HG03521 (cell line): ENCODE results near the gene PIP5K1A.
"Not testable (repeated sequence)": the region's sequence is repeated elsewhere in the genome, so short reads cannot be mapped to it uniquely, and the experiment has no call there.

ENCODE experiments used
- ATAC-seq: cut with Tn5 transposase; IDR thresholded peaks from one replicate; pipeline ENCODE4 v1.9.1; 2021; ENCODE audit warnings: mild to moderate bottlenecking, moderate library complexity; ENCODE audit not compliant: unreplicated experiment

PIP5K1A gene, protein sequence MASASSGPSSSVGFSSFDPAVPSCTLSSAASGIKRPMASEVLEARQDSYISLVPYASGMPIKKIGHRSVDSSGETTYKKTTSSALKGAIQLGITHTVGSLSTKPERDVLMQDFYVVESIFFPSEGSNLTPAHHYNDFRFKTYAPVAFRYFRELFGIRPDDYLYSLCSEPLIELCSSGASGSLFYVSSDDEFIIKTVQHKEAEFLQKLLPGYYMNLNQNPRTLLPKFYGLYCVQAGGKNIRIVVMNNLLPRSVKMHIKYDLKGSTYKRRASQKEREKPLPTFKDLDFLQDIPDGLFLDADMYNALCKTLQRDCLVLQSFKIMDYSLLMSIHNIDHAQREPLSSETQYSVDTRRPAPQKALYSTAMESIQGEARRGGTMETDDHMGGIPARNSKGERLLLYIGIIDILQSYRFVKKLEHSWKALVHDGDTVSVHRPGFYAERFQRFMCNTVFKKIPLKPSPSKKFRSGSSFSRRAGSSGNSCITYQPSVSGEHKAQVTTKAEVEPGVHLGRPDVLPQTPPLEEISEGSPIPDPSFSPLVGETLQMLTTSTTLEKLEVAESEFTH

GRCh38 chr1:151198254-151199127 is at the start of gene PIP5K1A:
TSS of gene PIP5K1A (plus strand) at chr1:151198552. CDS start at chr1:151198997, 445 bp downstream.
- peak; percentile 89 for ATAC-seq

DNA sequence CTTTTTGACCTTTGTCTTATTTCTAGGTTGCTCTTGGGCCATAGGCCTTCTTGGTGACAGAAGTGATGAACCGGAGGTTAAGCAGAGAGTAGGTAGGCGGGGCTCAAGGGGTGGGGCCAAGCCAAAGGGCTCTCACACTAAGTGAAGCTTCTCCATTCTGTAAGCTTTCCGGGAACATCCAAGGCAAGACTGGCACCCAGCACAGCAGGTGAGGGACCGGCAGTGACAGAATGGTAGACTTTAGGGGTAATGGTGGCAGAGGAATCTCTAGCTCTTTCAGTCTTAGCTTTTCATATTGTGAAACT is 41.9 kb upstream of the PIP5K1A start, which contains the start of gene TNFAIP8L2:
Gene TNFAIP8L2 (plus strand): TSS at position 135 of the 305 bp plus-strand sequence. CDS start 2,049 bp downstream, outside the sequence.
- ATAC-seq: peak; percentile 75

GRCh38 chr1:151157067-151157531 is 41.3 kb upstream of the PIP5K1A start:
- ATAC-seq: no peak

DNA sequence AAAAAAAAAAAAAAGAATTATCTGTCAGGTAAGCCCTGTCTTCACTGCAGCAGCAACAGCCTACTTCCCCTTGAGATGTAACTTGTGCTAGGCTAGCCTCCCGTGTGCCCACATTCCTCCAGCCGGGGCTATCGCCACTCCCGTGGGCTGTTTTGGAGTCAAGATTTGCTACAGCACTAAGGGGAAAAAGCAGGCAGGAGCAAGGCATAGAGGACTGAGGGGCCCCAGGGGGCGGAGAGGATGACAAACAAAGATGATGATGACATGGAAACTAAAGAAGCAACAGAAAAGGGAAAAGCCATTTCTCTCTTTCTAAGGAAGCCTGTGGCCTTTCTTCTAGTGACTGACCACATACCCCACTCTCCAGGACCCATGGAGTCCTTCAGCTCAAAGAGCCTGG is 40.0 kb upstream of the PIP5K1A start:
- no peak for ATAC-seq

DNA sequence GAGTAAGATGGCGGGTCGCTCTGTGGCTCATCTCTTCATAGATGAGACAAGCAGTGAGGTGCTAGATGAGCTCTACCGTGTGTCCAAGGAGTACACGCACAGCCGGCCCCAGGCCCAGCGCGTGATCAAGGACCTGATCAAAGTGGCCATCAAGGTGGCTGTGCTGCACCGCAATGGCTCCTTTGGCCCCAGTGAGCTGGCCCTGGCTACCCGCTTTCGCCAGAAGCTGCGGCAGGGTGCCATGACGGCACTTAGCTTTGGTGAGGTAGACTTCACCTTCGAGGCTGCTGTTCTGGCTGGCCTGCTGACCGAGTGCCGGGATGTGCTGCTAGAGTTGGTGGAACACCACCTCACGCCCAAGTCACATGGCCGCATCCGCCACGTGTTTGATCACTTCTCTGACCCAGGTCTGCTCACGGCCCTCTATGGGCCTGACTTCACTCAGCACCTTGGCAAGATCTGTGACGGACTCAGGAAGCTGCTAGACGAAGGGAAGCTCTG is 39.6 kb upstream of the PIP5K1A start:
- no peak for ATAC-seq

- no peak for ATAC-seq
Observed at GRCh38 chr1:151159373-151159772, 39.0 kb upstream of the PIP5K1A start.

DNA sequence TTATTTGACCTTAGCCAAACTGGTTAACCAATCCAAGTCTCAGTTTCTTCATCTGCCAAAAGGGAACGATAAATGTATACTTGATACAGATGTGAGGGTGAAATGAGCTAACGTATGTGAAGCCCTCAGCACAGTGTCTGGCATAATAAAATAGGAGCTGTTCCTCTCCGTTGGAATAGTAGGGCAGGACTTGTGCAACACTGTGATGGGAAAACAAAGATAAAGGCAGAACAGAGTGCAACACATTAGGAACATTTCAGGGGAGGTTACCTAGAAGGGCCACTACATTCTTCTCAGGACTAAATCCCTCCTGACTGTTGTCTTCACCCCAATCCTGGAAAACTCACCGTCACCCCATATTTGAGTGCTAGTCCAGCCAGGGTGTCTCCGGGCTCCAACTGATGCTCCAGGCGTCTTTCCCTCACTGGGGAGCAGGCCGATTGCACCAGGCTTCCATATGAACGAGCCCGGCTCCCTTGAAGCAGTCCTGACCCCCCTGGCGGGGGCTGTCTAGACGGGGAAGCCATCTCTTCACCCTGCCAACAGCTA is 33.5 kb upstream of the PIP5K1A start:
- no peak for ATAC-seq

DNA sequence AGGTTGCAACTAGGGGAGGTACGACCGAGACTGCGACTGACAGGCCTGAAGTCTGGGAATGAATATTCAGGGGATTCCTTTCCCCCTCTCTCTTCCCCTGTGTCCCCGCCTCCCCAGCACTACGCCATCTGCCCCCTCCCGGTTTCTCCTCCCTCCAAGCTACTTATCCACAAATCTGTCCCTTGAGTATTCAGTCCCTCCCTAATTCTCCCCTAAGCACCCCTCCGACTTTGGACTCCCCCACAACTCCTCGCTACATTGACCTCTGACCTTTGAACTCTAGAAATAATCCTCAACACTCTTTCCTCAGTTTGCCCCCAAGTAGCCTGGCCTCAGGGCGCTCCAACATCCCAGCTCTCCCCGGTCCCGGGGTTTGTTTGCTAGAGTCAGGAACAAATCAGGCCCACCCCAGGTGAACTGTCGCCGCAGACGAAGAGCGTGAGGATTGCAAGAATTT is 33.0 kb upstream of the PIP5K1A start:
- ATAC-seq: no peak

- ATAC-seq: peak; percentile 93
Observed at GRCh38 chr1:151165738-151166504, 32.4 kb upstream of the PIP5K1A start, which contains the start of the genes LYSMD1 and SCNM1. TSS of gene LYSMD1 (minus strand) at chr1:151165902. CDS start at chr1:151165258, 644 bp downstream. TSS of gene SCNM1 (plus strand) at chr1:151166144. CDS start at chr1:151166153, 9 bp downstream.

- ATAC-seq: no peak
Observed at GRCh38 chr1:151166505-151166956, 31.8 kb upstream of the PIP5K1A start.

- no peak for ATAC-seq
Observed at GRCh38 chr1:151167116-151167515, 31.2 kb upstream of the PIP5K1A start.

DNA sequence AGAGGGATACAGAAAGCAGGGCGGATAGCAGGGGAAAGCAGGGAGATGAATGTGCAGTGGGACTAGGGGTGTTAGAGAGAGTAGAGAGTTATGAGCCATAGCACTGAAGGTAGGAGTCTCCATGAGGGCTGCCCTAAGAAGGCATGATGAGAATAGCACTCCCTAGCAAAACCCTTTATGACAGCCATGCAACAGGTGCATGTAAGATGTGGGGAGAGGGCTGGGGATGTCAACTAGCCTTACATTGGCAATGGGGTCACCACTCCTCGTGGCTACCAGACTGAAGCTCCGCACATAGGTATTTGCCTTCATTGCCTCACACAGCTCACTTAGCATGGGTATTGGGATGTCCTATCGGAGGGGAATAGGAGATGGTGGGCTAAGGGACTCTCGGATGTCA is 27.2 kb upstream of the PIP5K1A start:
- no peak for ATAC-seq

DNA sequence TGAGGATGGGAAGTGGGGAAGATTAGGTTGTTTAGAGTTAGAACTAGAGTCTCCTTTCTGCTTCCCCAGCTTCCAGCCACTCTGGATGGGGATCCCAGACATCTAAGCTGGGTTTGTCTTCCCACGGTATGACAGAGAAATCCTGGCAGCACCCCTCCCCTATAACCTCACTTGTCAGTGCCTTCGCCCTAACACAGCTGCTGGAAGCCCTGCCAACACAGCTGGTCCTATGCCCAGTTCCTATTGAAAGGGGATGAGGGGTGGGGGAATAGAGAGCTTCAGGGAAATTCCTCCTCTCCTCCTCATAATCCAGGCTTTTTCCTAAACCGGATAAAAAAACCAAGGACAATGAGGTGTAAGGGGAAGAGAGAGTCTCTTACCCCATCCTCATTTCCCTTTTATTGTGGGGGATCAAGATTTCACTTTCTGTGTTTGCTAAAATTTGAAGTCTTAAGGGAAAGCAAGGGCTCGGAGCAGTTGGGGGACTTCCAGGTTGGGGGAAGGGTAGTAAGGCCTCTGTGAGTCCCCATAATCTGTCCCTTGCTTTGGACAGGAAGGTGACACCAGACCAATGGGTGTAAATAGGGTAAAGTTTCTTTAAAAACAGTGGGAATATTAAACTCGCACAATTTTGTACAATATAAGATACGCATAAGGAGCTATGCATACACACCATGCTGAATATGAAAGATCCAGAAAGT is 23.2 kb upstream of the PIP5K1A start:
- no peak for ATAC-seq

- ATAC-seq: no peak
Observed at GRCh38 chr1:151175863-151176262, 22.5 kb upstream of the PIP5K1A start, which contains the start of gene TMOD4. TSS of gene TMOD4 (minus strand) at chr1:151175981. CDS start at chr1:151174875, 1,106 bp downstream.

- no peak for ATAC-seq
Observed at GRCh38 chr1:151176514-151177045, 21.8 kb upstream of the PIP5K1A start.

GRCh38 chr1:151184211-151184610 is 14.1 kb upstream of the PIP5K1A start:
- no peak for ATAC-seq

DNA sequence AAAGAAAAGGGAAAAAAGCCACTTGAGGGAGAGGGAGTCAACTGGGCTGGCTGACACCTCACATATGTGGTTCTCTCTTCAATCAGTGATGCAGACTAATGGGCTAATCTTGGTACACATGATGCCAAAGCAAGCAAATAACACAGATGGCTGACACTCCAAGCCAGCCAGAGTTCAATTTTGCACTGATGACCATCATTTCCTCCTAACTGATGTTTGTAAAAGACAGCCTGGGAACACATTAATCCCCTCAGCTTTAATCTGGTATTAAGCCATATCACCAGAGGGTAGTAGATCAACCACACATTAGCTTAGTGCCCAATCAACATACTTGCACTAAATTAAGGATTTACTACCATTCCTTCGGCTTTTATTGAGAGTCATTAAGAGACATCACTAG is 11.1 kb upstream of the PIP5K1A start:
- no peak for ATAC-seq

DNA sequence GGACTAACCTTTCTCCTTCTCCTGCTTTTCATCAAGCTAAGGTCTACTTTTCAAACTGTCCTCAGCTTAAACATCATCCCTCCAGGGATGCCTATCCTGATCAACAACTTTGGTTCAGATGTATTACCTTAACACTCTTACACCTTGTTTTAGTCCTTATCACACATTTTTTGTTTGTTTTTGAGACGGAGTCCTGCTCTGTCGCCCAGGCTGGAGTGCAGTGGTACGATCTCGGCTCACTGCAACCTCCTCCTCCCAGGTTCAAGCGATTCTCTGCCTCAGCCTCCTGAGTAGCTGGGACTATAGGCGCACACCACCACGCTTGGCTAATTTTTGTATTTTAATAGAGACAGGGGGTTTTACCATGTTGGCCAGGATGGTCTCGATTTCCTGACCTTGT is 9.7 kb upstream of the PIP5K1A start:
- ATAC-seq: not testable (repeated sequence)
